Activated CD4-positive, alpha-beta T cell treated with anti-CD3 and anti-CD28 coated beads, Interleukin-2, amount 50 U/mL, for 16 hours (primary cell): Measurements from ENCODE around the gene FCHSD1.

ENCODE experiments used
- DNase-seq: peaks from one replicate; pipeline ENCODE4 v3.0.0-alpha.2; 2020

Gene FCHSD1

DNA sequence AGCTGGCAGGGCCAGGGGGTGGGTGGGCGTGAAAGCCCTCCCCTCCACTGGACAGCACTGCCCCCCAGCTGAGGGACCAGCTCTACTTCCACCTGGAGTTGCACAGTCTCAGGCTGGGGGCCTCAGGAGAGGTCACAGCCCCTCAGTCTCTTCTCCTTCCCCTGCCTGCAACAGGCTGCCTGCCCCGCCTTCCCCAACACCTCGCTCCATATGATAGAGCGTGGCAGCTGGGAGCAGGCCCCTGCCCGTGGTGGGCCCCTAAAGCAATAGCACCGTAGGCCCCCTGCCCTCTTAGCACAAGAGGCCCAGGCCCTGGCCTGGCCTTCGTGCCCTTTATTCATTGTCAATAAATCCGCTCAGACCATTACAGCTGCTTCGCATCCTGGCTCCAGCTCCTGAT, 10.5 kb downstream of the FCHSD1 start:
- DNase-seq, result no peak

DNA sequence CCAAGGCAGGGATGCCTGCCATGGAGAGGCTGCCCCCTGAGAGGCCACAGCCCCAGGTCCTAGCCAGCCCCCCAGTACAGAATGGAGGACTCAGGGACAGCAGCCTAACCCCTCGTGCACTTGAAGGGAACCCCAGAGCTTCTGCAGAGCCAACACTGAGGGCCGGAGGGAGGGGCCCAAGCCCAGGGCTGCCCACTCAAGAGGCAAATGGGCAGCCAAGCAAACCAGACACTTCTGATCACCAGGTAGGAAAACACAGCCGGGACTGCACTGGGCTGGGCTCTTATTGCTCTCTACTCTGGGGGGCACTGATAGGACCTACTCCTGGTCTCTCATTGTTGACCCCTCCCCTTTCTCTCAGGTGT, 11.2 kb downstream of the FCHSD1 start:
- DNase-seq, result no peak

DNA sequence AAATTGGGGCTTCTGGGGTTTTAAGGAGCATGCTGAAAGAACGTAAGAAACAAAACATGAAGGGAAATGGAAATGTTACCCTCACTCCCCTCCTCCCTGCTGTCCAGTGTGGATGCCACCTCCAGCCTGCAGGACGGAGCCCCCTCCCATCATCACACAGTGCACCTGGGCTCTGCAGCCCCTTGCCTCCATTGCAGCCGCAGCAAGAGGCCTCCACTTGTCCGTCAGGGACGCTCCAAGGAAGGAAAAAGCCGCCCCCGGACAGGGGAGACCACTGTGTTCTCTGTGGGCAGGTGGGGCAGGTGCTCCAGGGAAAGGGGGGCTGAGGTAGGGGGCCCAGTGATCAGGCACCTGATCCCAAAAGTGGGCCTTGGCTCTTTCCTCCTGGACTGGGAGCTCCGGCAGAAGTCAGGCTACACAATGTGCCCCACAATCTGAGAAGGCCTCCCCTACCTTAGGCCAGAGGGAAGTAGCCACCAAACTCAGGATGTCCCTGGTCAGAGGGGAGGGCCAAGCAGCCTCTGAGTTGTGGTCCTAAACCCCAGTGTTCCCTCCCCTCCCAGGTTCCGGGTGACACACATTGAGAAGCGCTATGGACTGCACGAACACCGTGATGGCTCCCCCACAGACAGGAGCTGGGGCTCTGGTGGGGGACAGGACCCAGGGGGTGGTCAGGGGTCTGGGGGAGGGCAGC, 11.7 kb downstream of the FCHSD1 start:
- no peak for DNase-seq

DNA sequence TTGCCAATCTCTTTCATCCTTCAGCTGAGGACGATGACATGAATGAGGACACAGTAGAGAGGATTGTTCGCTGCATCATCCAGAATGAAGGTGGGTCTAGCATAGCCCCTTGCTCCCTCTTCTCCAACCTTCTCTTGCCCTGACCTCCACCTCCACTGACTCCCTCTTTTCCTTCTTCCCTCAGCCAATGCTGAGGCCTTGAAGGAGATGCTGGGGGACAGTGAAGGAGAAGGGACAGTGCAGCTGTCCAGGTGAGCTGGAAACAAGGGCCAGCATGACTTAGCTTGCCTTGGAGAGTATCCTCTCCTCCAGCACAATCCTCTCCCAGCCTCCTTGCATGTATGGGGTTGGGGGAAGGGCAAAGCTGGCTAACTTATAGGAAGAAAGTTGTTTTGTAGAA, 12.4 kb downstream of the FCHSD1 start:
- DNase-seq, result no peak

DNA sequence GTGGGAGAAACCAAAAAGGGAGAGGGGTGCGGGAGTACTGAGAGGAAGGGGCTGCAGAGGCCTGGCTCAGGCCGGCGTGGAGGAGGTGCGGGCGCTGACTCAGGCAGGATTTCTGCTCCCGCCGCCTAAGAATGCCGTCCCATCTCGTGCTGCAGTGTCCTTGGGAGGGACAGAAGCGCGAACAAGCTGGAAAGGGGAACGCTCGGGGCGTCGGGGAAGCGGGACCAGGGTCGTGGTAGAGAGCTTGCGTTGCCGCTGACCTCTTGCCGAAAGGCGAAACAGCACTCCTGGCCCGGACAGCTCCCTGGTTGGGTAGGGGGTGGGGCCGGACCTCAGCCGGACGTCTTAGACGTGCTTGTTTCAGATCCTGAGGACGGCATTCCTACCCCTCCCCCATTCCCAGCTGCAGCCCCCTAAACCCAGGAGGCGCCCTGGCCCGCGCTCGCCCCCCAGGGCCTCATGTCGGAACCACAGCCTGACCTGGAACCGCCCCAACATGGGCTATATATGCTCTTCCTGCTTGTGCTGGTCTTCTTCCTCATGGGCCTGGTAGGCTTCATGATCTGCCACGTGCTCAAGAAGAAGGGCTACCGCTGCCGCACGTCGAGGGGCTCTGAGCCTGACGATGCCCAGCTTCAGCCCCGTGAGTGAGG, 13.3 kb downstream of the FCHSD1 start:
- peak; percentile 70 for DNase-seq

GRCh38 chr5:141637123-141637766, 14.0 kb downstream of the FCHSD1 start:
- DNase-seq, result peak; percentile 46

DNA sequence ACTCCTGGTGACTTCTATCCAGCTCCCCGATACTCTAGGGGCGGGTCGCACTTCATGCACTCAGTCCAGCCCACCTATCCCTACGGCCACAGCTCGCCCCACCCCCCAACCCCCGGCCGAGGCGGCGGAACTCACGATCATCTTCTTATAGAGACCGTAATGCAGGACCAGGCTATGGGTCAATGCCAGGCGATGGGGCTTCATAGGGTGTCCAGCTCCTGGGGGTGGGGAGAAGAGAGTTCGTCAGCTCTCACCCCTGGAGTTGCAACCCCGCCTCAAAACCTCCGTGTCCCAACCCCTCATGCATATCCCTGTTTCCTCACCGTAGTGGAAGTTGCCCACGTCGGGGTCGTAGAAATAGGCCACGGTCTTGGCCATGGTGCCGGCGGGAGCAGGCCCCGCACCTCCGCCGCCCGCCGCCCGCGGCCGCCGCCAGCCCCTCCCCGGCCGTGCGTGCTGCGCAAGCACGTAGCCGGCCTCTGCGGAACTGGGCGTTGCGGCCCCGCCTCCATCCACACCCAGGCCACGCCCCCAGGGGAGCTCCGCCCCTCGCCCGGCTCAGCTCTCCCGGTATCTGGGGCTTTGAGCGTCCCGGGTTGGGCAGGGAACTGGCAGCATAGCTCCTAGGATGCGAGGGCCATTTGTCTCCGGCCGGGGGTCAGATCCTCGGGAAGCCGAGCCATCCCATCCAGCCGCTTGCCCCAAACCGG, 14.7 kb downstream of the FCHSD1 start, which contains the start of the genes HDAC3 and RELL2:
Gene HDAC3, minus strand, starts transcription at position 437 of the 710 bp plus-strand sequence. Its CDS starts 59 bp downstream, at position 378.
Gene RELL2, plus strand, starts transcription at position 585 of the 710 bp plus-strand sequence. CDS start 1,229 bp downstream, outside the sequence.
- peak; percentile 95 for DNase-seq

DNA sequence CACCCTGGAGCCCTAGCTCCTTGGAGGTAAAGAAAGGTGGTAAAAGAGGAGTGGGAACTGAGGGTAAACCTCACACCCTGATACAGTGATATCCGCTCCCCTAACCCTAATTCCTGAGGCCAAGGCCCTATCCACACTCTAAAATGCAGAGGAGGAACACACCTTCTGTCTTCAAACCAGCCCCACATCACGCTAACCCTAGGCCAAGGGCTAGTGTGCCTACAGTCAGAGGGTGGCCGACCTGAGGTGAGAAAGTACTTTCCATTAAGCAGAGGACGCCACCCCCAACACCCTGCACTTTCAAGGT, 15.2 kb downstream of the FCHSD1 start:
- no peak for DNase-seq

DNA sequence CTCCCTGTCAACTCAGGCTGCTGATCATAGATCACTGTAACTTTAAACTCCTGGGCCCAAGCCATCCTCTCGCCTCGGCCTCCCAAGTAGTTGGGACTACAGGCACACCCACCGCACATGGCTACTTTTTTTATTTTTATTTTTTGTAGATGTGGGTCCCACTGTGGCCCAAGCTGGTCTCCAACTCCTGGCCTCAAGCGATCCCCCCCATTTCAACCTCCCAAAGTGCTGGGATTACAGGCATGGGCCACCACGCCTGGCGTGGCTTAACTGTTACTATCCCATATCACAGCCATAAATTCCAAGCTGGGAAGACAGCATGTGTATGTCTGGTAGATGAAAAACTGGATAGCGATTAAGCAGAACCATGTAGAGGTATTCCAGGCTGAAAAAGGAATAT, 15.6 kb downstream of the FCHSD1 start:
- no peak for DNase-seq

DNA sequence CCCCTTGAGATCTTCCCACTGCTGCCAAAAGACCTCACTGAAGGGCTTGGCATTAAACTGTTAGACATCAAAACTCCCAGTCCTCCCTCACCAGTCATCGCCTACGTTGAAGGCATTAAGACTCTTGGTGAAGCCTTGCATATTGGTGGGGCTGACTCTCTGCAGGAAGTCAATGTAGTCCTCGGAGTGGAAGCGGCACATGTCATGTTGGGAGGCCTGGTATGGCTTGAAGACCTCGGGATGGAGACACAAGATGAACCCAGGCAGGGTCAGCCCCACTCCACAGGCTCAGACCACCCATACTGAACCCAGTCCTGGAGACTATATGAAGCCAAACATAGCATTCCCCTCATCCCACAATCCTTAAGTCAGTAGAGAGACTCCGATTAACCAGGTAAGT, 16.5 kb downstream of the FCHSD1 start:
- no peak for DNase-seq

- peak; percentile 47 for DNase-seq
Observed at GRCh38 chr5:141633871-141634561, 17.2 kb downstream of the FCHSD1 start.

DNA sequence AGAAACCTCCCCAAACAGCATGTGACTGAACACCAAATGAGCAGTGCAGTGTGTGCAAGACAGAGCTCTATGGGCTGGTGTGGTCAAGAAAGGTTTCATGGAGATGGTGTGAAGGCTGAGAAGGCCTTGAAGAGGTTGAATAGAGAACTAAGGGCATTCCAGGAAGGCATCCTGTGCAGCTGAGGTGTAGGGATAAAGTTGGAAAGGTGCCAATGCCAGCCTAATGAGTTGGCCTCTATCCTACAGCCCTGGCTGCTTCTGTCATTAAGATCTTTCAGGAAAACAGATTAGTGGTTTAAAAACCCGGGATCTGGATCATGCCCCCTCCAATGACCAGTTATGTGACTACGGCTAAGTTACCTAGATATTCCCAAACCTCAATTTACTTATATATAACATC, 18.6 kb downstream of the FCHSD1 start:
- no peak for DNase-seq

GRCh38 chr5:141630570-141631140, 20.6 kb downstream of the FCHSD1 start:
- DNase-seq, result no peak

- DNase-seq, result no peak
Observed at GRCh38 chr5:141628175-141628788, 22.9 kb downstream of the FCHSD1 start.

GRCh38 chr5:141623611-141624010, 27.6 kb downstream of the FCHSD1 start:
- DNase-seq, result no peak

- DNase-seq, result no peak
Observed at GRCh38 chr5:141623186-141623585, 28.0 kb downstream of the FCHSD1 start.

DNA sequence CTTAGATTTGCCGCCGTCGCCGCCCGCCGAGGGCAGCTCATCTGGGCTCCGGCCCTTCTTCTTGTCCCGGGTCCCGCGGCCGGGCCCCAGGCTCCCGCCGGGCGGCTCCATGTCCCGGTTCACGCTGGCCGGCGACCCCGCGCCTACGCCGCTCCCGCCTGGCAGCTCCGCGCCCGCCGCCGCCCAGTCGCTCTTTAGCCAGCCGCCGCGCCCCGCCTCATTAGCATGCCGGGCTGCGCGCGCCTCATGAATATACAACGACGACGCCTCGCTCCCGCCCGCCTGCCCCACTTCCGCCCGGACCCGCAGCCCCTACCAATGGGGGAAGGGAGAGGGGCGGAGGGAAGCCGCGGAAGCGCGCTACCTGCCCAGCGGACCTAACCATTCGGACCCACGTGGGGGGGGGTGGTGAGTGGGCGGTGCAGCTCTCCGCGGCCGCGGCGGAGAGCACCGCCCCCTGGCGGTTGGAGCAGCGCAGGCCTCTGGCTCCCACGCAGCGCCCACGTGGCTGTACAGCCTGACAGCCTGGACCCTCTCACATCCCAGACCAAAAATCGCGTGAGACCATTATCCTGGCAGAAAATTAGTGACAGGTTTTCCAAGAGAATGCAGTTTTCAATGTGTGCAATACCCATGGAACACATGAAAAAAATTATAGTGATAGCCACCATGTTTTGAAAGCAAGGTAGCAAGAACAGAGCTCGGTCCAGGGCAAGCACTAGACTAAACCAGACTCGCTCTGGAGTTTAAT, 32.2 kb downstream of the FCHSD1 start, which contains the start of gene DIAPH1:
Gene DIAPH1, minus strand, starts transcription at position 197 of the 751 bp plus-strand sequence. Its CDS starts 86 bp downstream, at position 111.
- peak; percentile 98 for DNase-seq

GRCh38 chr5:141618030-141618803, 33.0 kb downstream of the FCHSD1 start:
- DNase-seq, result peak; percentile 63

- DNase-seq, result no peak
Observed at GRCh38 chr5:141617682-141618029, 33.6 kb downstream of the FCHSD1 start.

DNA sequence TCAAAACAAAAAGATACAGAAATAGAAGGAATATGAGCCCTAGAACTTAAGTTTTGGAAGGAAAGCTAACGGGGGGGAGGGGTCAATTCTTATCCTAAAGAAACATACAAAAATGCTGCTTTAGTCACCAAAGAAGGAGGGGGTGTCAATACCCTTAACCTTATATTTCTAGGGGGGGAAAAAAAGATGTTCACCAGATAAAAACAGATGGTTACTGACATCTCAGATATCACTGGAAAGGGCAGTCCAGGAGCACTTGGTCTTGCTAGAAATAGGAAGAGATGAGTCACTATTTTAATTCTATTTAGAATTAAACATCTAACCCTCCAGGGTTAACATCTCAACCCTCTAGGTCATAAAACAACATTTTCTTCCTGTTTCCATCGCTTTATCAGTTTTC, 34.1 kb downstream of the FCHSD1 start:
- no peak for DNase-seq
